Progenitor cell of endocrine pancreas (in vitro differentiated cells): Measurements from ENCODE around the gene ABHD1. TPM values are rescaled to one million over a fixed set of nuclear protein-coding genes. Genes with fewer than 3 reads are reported as not detected.

ENCODE experiments used
- DNase-seq: peaks from one replicate; pipeline ENCODE4 v3.0.0; 2021; ENCODE audit warnings: low spot score; ENCODE audit not compliant: unreplicated experiment
- H3K27ac Mint-ChIP-seq: 2 replicates; pipeline ENCODE4 v1.8.0; 2021; ENCODE audit warnings: mild to moderate bottlenecking, moderate library complexity, mixed read lengths
- H3K27me3 Mint-ChIP-seq: 2 replicates; pipeline ENCODE4 v1.8.0; 2021; ENCODE audit warnings: mixed read lengths
- H3K36me3 Mint-ChIP-seq: 2 replicates; pipeline ENCODE4 v1.8.0; 2022; ENCODE audit warnings: mixed read lengths; ENCODE audit not compliant: insufficient read depth
- H3K4me1 Mint-ChIP-seq: 2 replicates; pipeline ENCODE4 v1.8.0; 2021; ENCODE audit warnings: low read depth, mixed read lengths
- H3K4me3 Mint-ChIP-seq: 2 replicates; pipeline ENCODE4 v1.8.0; 2021; ENCODE audit warnings: low read depth, mild to moderate bottlenecking, moderate library complexity, mixed read lengths
- H3K9me3 Mint-ChIP-seq: 2 replicates; pipeline ENCODE4 v1.8.0; 2021; ENCODE audit warnings: low read depth, mixed read lengths
- CTCF ChIP-seq: fragments of 200-600 bp; sonication (generic); IDR thresholded peaks from one replicate; pipeline ENCODE4 v1.5.0; 2021; ENCODE audit warnings: antibody characterized with exemption, mild to moderate bottlenecking; ENCODE audit not compliant: unreplicated experiment
- total RNA-seq: library from RNA; stranded (reverse); gene quantifications from 2 replicates; pipeline ENCODE4 v1.2.1, GENCODE V29; 2021

The ABHD1 gene
- total RNA-seq, 1 donor from 2014 or later = 0.34 TPM

- no peaks in the 10 kb centered on the region for H3K9me3 Mint-ChIP-seq
- no peaks in the 10 kb centered on the region for H3K36me3 Mint-ChIP-seq
- H3K4me3 Mint-ChIP-seq = no peak within 1 kb of the TSS
- peaks cover 33% of the 10 kb centered on the region for H3K27me3 Mint-ChIP-seq
- H3K27ac Mint-ChIP-seq = no peak within 1 kb of the TSS
- no peak for DNase-seq
- TF ChIP-seq CTCF = no peak
- peaks cover 6% of the 10 kb centered on the region for H3K4me1 Mint-ChIP-seq
These were observed 45.1 kb upstream of the ABHD1 start, which contains the start of gene EMILIN1 for GRCh38 chr2:27078267-27079194. EMILIN1 (plus strand) TSS chr2:27078615; CDS start chr2:27079066, 451 bp downstream.

- no peaks in the 10 kb centered on the region for H3K9me3 Mint-ChIP-seq
- H3K36me3 Mint-ChIP-seq = no peaks in the 10 kb centered on the region
- H3K27ac Mint-ChIP-seq = no peak overlapping the region
- H3K4me1 Mint-ChIP-seq = peaks cover 6% of the 10 kb centered on the region
- DNase-seq = no peak
- TF ChIP-seq CTCF = no peak
- H3K4me3 Mint-ChIP-seq = no peak overlapping the region
- H3K27me3 Mint-ChIP-seq = peaks cover 31% of the 10 kb centered on the region
These were observed 44.1 kb upstream of the ABHD1 start for GRCh38 chr2:27079233-27080139.

GRCh38 chr2:27080140-27080469, 43.5 kb upstream of the ABHD1 start:
- peaks cover 29% of the 10 kb centered on the region for H3K27me3 Mint-ChIP-seq
- no peaks in the 10 kb centered on the region for H3K36me3 Mint-ChIP-seq
- H3K4me1 Mint-ChIP-seq = peaks cover 6% of the 10 kb centered on the region
- no peak for DNase-seq
- no peak for TF ChIP-seq CTCF
- H3K9me3 Mint-ChIP-seq = no peaks in the 10 kb centered on the region
- no peak overlapping the region for H3K27ac Mint-ChIP-seq
- H3K4me3 Mint-ChIP-seq = no peak overlapping the region

- H3K36me3 Mint-ChIP-seq = no peaks in the 10 kb centered on the region
- peaks cover 10% of the 10 kb centered on the region for H3K4me1 Mint-ChIP-seq
- DNase-seq = no peak
- H3K9me3 Mint-ChIP-seq = no peaks in the 10 kb centered on the region
- TF ChIP-seq CTCF = no peak
- peaks cover 32% of the 10 kb centered on the region for H3K27me3 Mint-ChIP-seq
- no peak overlapping the region for H3K27ac Mint-ChIP-seq
- H3K4me3 Mint-ChIP-seq = no peak overlapping the region
These were observed 43.0 kb upstream of the ABHD1 start for GRCh38 chr2:27080603-27080936.
